Psoas muscle (tissue), 8 donors: Measurements from ENCODE around the gene ICAM2. TPM values are rescaled to one million over a fixed set of nuclear protein-coding genes. Genes with fewer than 3 reads are reported as not detected.
A peak's percentile ranks its signal among the peaks of the same experiment; 100 is the strongest.
"Not testable (repeated sequence)": the region's sequence is repeated elsewhere in the genome, so short reads cannot be mapped to it uniquely, and the experiment has no call there.

ENCODE experiments used
- ATAC-seq, 4 donors: fragments of 200-7000 bp; cut with Tn5 transposase; one replicate each; pipeline ENCODE4 v1.9.1; 2020; ENCODE audit warnings: moderate library complexity in 3 of 4, mild to moderate bottlenecking in 2 of 4
- DNase-seq, 2 donors: peaks; one replicate each; pipeline ENCODE4 v3.0.0-alpha.2; 2020
- H3K27ac ChIP-seq: fragments of 200-600 bp; one replicate; pipeline ENCODE4 v1.8.0; 2022
- H3K27me3 ChIP-seq, 3 donors: fragments of 200-600 bp in 1 of 3; one replicate each; pipeline versions ENCODE4 v1.6.1 to v1.8.0; 2013 to 2022; ENCODE audit warnings: low read length in 2 of 3, mild to moderate bottlenecking in 2 of 3, moderate library complexity in 1 of 3; ENCODE audit not compliant: insufficient read depth in 3 of 3
- H3K36me3 ChIP-seq, 2 donors: fragments of 200-600 bp in 1 of 2; one replicate each; pipeline versions ENCODE4 v1.6.1 to v1.8.0; 2013 to 2022; ENCODE audit warnings: low read depth in 1 of 2, mild to moderate bottlenecking in 1 of 2, moderate library complexity in 1 of 2; ENCODE audit not compliant: insufficient read depth in 1 of 2
- H3K4me1 ChIP-seq: fragments of 200-600 bp; one replicate; pipeline ENCODE4 v1.8.0; 2022
- H3K4me3 ChIP-seq: fragments of 200-600 bp; one replicate; pipeline ENCODE4 v1.8.0; 2022; ENCODE audit warnings: mild to moderate bottlenecking
- H3K9me3 ChIP-seq: fragments of 200-600 bp; one replicate; pipeline ENCODE4 v1.8.0; 2022
- WGBS, 3 donors: extraction: QIAGEN DNeasy Blood & Tissue Kit; methylation state at CpG; one replicate each; pipeline versions ENCODE4 v1.1.6 to v1.1.7; 2013; 5-methylcytosine and 5-hydroxymethylcytosine counted together
- intact Hi-C, 2 donors: fragments of 100-400 bp; cut with DNase I; formaldehyde crosslinking; loops; one replicate each; pipeline versions ENCODE4 v1.11.0 to v1.14.2; 2022
- polyA plus RNA-seq, 3 donors: library from polyadenylated mRNA; stranded (reverse); fragments of 200-250 nt; gene quantifications; one replicate each; pipeline ENCODE4 v1.2.3, GENCODE V29; 2013
- total RNA-seq, 4 donors: library from RNA; stranded (reverse); fragmentation: NEBNext Ultra II Directional in 2 of 4; extraction: Animal tissue kit (Norgen Biotek cat#: 25700) in 2 of 4; gene quantifications; one replicate each; pipeline versions ENCODE4 v1.2.1 to v1.2.4, GENCODE V29; 2021 to 2023
- TF ChIP-seq, protein P1 (sequence below): fragments of 200-600 bp; IDR thresholded peaks from one replicate; pipeline ENCODE4 v1.8.0; 2022; ENCODE audit warnings: antibody characterized with exemption
- donor health status: healthy with polysubstance abuse.
- donor health status: DM: no; HTN: no; CAD: no; lungs with moderate emphysema.
- donor health status: Bipolar disorder and iron deficiency.
- donor health status: healthy.
- donor health status: DM: yes; HTN: yes; CAD: no.
- donor health status: DM: no; HTN: no; CAD: no.
- donor health status: DM: no; HTN: no; CAD: no.
- donor health status: DM: yes; HTN: yes; CAD: no.

ICAM2 gene
- total and polyA plus RNA-seq, 7 donors: 20.4 to 50.0 (median 27.0) TPM

DNA sequence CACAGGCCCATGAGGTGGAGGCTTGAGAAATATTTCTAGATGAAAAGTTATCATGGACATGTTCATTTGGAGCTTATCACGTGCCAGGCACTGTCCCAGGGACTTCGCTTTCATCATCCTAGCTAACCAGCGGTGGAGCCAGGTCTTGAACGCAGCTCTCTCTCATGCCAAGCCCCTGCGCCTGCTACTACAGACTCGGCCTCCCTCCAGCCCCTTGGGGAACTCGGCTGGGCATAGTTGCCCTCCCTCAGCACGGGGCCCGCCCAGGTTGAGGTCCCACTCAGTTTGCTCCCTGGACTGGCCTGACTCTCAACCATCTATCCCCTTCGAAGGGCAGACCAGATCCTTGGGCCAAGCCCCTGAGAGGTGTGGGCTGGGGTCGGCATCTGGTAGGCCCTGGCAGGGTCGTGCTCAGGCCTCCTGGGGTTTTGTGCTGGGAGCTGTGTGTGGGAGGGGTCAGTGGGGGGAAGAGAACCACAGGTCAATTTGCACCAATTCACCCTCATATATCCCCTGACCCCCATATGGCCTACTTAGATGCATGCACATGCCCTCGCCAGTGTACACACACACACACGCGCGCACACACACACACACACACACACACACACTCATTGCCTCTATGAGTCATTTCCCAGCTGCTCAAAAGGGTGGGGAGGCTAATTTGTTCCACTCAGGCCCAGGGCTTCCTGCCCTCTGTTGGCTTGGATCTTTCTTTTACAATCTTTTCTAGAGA is 35.6 kb downstream of the ICAM2 start:
- TF ChIP-seq, protein P1, sequence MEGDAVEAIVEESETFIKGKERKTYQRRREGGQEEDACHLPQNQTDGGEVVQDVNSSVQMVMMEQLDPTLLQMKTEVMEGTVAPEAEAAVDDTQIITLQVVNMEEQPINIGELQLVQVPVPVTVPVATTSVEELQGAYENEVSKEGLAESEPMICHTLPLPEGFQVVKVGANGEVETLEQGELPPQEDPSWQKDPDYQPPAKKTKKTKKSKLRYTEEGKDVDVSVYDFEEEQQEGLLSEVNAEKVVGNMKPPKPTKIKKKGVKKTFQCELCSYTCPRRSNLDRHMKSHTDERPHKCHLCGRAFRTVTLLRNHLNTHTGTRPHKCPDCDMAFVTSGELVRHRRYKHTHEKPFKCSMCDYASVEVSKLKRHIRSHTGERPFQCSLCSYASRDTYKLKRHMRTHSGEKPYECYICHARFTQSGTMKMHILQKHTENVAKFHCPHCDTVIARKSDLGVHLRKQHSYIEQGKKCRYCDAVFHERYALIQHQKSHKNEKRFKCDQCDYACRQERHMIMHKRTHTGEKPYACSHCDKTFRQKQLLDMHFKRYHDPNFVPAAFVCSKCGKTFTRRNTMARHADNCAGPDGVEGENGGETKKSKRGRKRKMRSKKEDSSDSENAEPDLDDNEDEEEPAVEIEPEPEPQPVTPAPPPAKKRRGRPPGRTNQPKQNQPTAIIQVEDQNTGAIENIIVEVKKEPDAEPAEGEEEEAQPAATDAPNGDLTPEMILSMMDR: no peak
- Histone ChIP-seq H3K36me3 (peaks cover 0 to 8% of the 10 kb centered on the region in 2 donors), H3K4me3 (peak overlapping the region; percentile 66), H3K27ac (peak overlapping the region; percentile 93), H3K9me3 (no peaks in the 10 kb centered on the region), H3K27me3 (no peaks in the 10 kb centered on the region), H3K4me1 (peaks cover 75% of the 10 kb centered on the region)
- ATAC-seq (peak; percentile 60 to 68 (median 64)), DNase-seq (peak; percentile 63 to 87)
- intact Hi-C loops: loop anchor here in 1 of 2 donors (5.0 kb wide), 1 partner anchor 33 kb away; no protein-coding TSS in a partner anchor
- WGBS, 3 donors: 11 to 25% (median 19%) methylated on average over 16 of the region's 16 CpGs

DNA sequence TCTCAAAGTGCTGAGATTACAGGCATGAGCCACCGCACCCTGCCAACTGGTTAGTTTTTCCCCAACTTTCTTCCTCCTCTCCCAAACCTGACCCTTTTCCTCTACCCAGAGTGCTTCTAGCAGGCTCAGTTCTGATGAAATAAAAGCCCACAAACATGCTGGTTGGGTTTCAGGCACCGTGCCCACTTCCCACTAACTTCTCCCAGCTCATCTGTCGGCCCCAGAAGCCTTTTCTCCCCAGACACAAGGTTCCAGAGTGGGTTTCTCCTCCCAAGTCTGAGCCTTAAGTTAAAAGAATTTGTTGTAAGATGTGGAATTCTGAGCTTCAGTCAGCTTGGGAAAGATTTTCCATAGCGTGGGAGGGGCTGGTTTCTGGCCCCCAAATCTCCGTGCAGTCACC is 36.2 kb downstream of the ICAM2 start:
- 19 to 27% (median 24%) methylated on average over 5 of the region's 5 CpGs for WGBS, 3 donors
- no peaks in the 10 kb centered on the region for H3K27me3 ChIP-seq
- DNase-seq (peak in 1 of 2 donors; percentile 66), ATAC-seq (peak in 1 of 4 donors; percentile 8)
- no peaks in the 10 kb centered on the region for H3K9me3 ChIP-seq
- TF ChIP-seq, protein P1: no peak
- intact Hi-C loops: no loop called here
- peak overlapping the region; percentile 93 for H3K27ac ChIP-seq
- H3K4me1 ChIP-seq: peaks cover 77% of the 10 kb centered on the region
- peaks cover 0 to 8% of the 10 kb centered on the region in 2 donors for H3K36me3 ChIP-seq
- H3K4me3 ChIP-seq: peak overlapping the region; percentile 15

DNA sequence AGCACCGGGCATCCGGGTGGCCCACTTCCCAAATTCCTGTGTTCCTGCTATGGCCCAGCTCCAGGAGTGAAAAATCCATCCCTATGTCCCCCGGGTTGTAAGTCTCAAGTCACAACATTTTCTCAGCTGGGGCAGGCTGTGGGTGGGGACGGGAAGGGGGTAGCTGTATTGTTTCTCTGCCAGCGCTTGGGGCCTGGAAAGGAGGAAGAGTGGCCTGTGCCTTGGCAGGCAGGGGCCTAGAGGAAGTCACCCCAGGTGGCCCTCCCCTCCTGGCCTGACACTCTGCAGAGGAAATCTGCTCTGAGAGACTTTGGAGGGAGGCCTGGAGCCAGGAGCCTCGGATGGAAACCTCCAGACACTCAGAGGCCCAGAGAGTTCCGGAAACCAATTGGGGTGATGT is 37.1 kb downstream of the ICAM2 start:
- peaks cover 86% of the 10 kb centered on the region for H3K4me1 ChIP-seq
- 6 to 15% (median 7%) methylated on average over 7 of the region's 7 CpGs for WGBS, 3 donors
- TF ChIP-seq, protein P1: no peak
- peak overlapping the region; percentile 93 for H3K27ac ChIP-seq
- H3K4me3 ChIP-seq: peak overlapping the region; percentile 15
- ATAC-seq (no peak), DNase-seq (peak in 1 of 2 donors; percentile 63)
- intact Hi-C loops: no loop called here
- peaks cover 0 to 12% of the 10 kb centered on the region in 2 donors for H3K36me3 ChIP-seq
- H3K9me3 ChIP-seq: no peaks in the 10 kb centered on the region
- H3K27me3 ChIP-seq: no peaks in the 10 kb centered on the region

DNA sequence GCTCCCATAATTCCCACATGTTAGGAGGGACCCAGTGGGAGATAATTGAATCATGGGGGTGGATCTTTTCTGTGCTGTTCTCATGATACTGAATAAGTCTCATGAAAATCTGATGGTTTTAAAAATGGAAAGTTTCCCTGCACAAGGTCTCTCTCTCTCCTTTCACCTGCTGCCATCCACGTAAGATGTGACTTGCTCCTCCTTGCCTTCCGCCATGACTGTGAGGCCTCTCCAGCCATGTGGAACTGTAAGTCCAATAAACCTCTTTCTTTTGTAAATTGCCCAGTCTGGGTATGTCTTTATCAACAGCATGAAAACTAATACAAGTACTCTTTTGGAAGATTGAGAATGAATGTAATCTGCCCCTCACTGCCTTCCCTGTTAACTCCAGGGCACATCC is 37.8 kb downstream of the ICAM2 start:
- H3K27me3 ChIP-seq, intact Hi-C loops, ATAC-seq, H3K4me3 ChIP-seq, DNase-seq, H3K9me3 ChIP-seq: not testable (repeated sequence)
- peaks cover 0 to 12% of the 10 kb centered on the region in 2 donors for H3K36me3 ChIP-seq
- WGBS, 3 donors: 70 to 95% (median 72%) methylated on average over 2 of the region's 2 CpGs
- peak overlapping the region; percentile 93 for H3K27ac ChIP-seq
- peaks cover 91% of the 10 kb centered on the region for H3K4me1 ChIP-seq

DNA sequence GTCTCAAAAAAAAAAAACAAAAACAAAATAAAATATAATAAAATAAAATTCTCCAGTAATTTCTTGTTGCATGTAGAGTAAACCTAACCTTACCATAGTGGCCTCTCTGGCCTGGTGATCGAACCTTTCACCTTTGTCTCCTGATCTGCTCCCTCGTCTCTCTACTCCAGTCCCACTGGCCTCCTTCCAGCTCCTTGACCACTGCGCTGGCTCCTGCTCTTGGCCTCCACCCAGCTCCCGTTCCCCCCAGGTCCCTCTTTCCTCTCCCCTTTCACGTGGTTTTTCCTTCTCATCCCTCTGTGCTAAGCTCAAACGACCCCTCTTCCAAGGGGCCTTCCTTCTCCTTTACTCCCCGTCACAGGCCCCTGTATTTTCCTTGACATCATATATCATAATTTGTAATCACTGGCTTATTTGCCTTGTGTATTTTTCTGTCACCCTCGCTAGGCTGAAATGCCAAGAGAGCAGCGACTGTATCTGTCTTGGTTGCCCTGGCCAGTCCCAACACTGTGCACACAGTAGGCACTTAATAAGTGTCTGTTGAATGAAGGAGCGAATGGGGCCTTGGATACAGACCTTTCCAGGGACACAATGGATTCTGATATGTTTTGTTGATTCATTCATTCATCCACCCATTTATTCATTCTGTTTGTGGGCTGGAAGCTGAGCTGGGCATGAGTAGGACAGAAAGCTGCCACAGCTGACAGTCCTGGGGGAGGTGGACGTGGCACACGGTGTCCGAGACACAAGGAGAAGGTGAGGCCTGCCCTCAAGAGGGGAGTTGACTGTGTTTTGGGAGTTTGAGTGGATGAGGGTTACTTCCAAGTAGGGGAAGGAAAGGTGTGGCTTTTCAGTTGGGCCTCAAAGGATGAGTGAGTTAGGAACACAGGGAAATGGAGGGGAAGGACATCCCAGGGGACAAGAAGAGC is 41.9 kb downstream of the ICAM2 start:
- no peaks in the 10 kb centered on the region for H3K27me3 ChIP-seq
- H3K36me3 ChIP-seq: peaks cover 0 to 14% of the 10 kb centered on the region in 2 donors
- no peaks in the 10 kb centered on the region for H3K9me3 ChIP-seq
- intact Hi-C loops: no loop called here
- 37 to 61% (median 43%) methylated on average over 13 of the region's 13 CpGs for WGBS, 3 donors
- H3K4me3 ChIP-seq: no peak overlapping the region
- DNase-seq (peak in 1 of 2 donors; percentile 53), ATAC-seq (no peak)
- H3K27ac ChIP-seq: peak overlapping the region; percentile 93
- H3K4me1 ChIP-seq: peaks cover 94% of the 10 kb centered on the region
- TF ChIP-seq, protein P1: no peak
